ENCODE results near the gene FOXF1.

- TF ChIP-seq CTCF (IDR thresholded peaks at IDR 0.05) = no peak
- TF ChIP-seq MYBL2 (CRISPR knock-in tag; IDR thresholded peaks at IDR 0.05) = no peak
- no peak for TF ChIP-seq IRF2 (CRISPR knock-in tag; IDR thresholded peaks at IDR 0.05; ENCODE audit: borderline replicate concordance, low read depth)
- no peak for TF ChIP-seq JUN (CRISPR knock-in tag; IDR thresholded peaks at IDR 0.05)
- no peak for TF ChIP-seq FOXP1 (CRISPR knock-in tag; IDR thresholded peaks at IDR 0.05; ENCODE audit: borderline replicate concordance)
- TF ChIP-seq CDX4 (CRISPR knock-in tag; IDR thresholded peaks at IDR 0.05; ENCODE audit: borderline replicate concordance) = no peak
- no peak for TF ChIP-seq ELF4 (CRISPR knock-in tag; IDR thresholded peaks at IDR 0.05; ENCODE audit: low read depth)
- no peak for TF ChIP-seq RELA (CRISPR knock-in tag; IDR thresholded peaks at IDR 0.05; ENCODE audit: borderline replicate concordance)
- TF ChIP-seq NR3C1 (CRISPR knock-in tag; conservative IDR thresholded peaks at IDR 0.05; ENCODE audit: low read depth) = no peak
- no peak for TF ChIP-seq FOXK1 (CRISPR knock-in tag; IDR thresholded peaks at IDR 0.05)
These were observed 18.7 kb upstream of the FOXF1 start for GRCh38 chr16:86491640-86492023.

Measured in WTC11 (cell line).